GM21619 (cell line): ENCODE measurements around the gene ARHGAP28.
"Not testable (repeated sequence)": the region's sequence is repeated elsewhere in the genome, so short reads cannot be mapped to it uniquely, and the experiment has no call there.

Experiments
- ATAC-seq: cut with Tn5 transposase; IDR thresholded peaks from one replicate; pipeline ENCODE4 v1.9.1; 2021; ENCODE audit not compliant: unreplicated experiment

Gene ARHGAP28

GRCh38 chr18:6773777-6774176 lies 44.3 kb downstream of the ARHGAP28 start:
- ATAC-seq: no peak

GRCh38 chr18:6775237-6775636 lies 45.7 kb downstream of the ARHGAP28 start:
- no peak for ATAC-seq

- ATAC-seq: no peak
Measured at GRCh38 chr18:6775702-6776101, 46.2 kb downstream of the ARHGAP28 start.

GRCh38 chr18:6776188-6776587 lies 46.7 kb downstream of the ARHGAP28 start:
- no peak for ATAC-seq

- ATAC-seq: no peak
Measured at GRCh38 chr18:6777509-6777908, 48.0 kb downstream of the ARHGAP28 start.

- no peak for ATAC-seq
Measured at GRCh38 chr18:6778459-6779247, 49.1 kb downstream of the ARHGAP28 start.

GRCh38 chr18:6781142-6781714 lies 51.7 kb downstream of the ARHGAP28 start:
- ATAC-seq: no peak

- ATAC-seq: no peak
Measured at GRCh38 chr18:6781796-6782195, 52.3 kb downstream of the ARHGAP28 start.

- no peak for ATAC-seq
Measured at GRCh38 chr18:6782861-6783260, 53.3 kb downstream of the ARHGAP28 start.

GRCh38 chr18:6784046-6784445 lies 54.5 kb downstream of the ARHGAP28 start:
- ATAC-seq: no peak

GRCh38 chr18:6785001-6785400 lies 55.5 kb downstream of the ARHGAP28 start:
- ATAC-seq: no peak

- ATAC-seq: no peak
Measured at GRCh38 chr18:6785411-6785810, 55.9 kb downstream of the ARHGAP28 start.

GRCh38 chr18:6792391-6792790 lies 62.9 kb downstream of the ARHGAP28 start:
- no peak for ATAC-seq

- ATAC-seq: no peak
Measured at GRCh38 chr18:6793455-6793854, 63.9 kb downstream of the ARHGAP28 start.

- ATAC-seq: no peak
Measured at GRCh38 chr18:6793986-6794385, 64.5 kb downstream of the ARHGAP28 start.

GRCh38 chr18:6795307-6795706 lies 65.8 kb downstream of the ARHGAP28 start:
- no peak for ATAC-seq

- no peak for ATAC-seq
Measured at GRCh38 chr18:6796511-6796910, 67.0 kb downstream of the ARHGAP28 start.

GRCh38 chr18:6797171-6797570 lies 67.7 kb downstream of the ARHGAP28 start:
- ATAC-seq: no peak

- ATAC-seq: no peak
Measured at GRCh38 chr18:6798896-6799295, 69.4 kb downstream of the ARHGAP28 start.

- ATAC-seq: not testable (repeated sequence)
Measured at GRCh38 chr18:6800309-6800708, 70.8 kb downstream of the ARHGAP28 start.

GRCh38 chr18:6807515-6808257 lies 78.2 kb downstream of the ARHGAP28 start:
- ATAC-seq: no peak

- ATAC-seq: no peak
Measured at GRCh38 chr18:6810191-6810590, 80.7 kb downstream of the ARHGAP28 start.
